Osteocyte (in vitro differentiated cells): ENCODE data around the gene PPP1R9A. TPM values are rescaled to one million over a fixed set of nuclear protein-coding genes. Genes with fewer than 3 reads are reported as not detected.

ENCODE experiments used
- DNase-seq: peaks from one replicate; pipeline ENCODE4 v3.0.0; 2021; ENCODE audit warnings: mixed read lengths; ENCODE audit not compliant: unreplicated experiment; ENCODE audit errors: extremely low spot score
- H3K27ac Mint-ChIP-seq: one replicate; pipeline ENCODE4 v1.8.0; 2021; ENCODE audit warnings: mild to moderate bottlenecking, mixed read lengths; ENCODE audit not compliant: unreplicated experiment
- H3K27me3 Mint-ChIP-seq: one replicate; pipeline ENCODE4 v1.8.0; 2021; ENCODE audit warnings: mixed read lengths; ENCODE audit not compliant: unreplicated experiment
- H3K36me3 Mint-ChIP-seq: one replicate; pipeline ENCODE4 v1.8.0; 2021; ENCODE audit warnings: mixed read lengths; ENCODE audit not compliant: unreplicated experiment
- H3K4me1 Mint-ChIP-seq: one replicate; pipeline ENCODE4 v1.8.0; 2021; ENCODE audit warnings: mixed read lengths; ENCODE audit not compliant: unreplicated experiment
- H3K4me3 Mint-ChIP-seq: one replicate; pipeline ENCODE4 v1.8.0; 2021; ENCODE audit warnings: mild to moderate bottlenecking, moderate library complexity, mixed read lengths; ENCODE audit not compliant: unreplicated experiment
- H3K9me3 Mint-ChIP-seq: one replicate; pipeline ENCODE4 v1.8.0; 2021; ENCODE audit warnings: mixed read lengths; ENCODE audit not compliant: unreplicated experiment
- total RNA-seq: library from RNA; stranded (reverse); gene quantifications from 2 replicates; pipeline ENCODE4 v1.2.1, GENCODE V29; 2021
- TF ChIP-seq, protein P1 (sequence below): fragments of 200-600 bp; sonication (generic); IDR thresholded peaks from 2 replicates; pipeline ENCODE4 v1.5.0; 2021; ENCODE audit warnings: antibody characterized with exemption, mild to moderate bottlenecking, moderate library complexity

PPP1R9A gene
- total RNA-seq, 1 donor from 2014 or later, result 3.4 TPM

GRCh38 chr7:95220328-95220727 lies 312.9 kb downstream of the PPP1R9A start:
- H3K4me3 Mint-ChIP-seq, result no peak overlapping the region
- H3K27ac Mint-ChIP-seq, result no peak overlapping the region
- DNase-seq, result no peak
- TF ChIP-seq, protein P1, sequence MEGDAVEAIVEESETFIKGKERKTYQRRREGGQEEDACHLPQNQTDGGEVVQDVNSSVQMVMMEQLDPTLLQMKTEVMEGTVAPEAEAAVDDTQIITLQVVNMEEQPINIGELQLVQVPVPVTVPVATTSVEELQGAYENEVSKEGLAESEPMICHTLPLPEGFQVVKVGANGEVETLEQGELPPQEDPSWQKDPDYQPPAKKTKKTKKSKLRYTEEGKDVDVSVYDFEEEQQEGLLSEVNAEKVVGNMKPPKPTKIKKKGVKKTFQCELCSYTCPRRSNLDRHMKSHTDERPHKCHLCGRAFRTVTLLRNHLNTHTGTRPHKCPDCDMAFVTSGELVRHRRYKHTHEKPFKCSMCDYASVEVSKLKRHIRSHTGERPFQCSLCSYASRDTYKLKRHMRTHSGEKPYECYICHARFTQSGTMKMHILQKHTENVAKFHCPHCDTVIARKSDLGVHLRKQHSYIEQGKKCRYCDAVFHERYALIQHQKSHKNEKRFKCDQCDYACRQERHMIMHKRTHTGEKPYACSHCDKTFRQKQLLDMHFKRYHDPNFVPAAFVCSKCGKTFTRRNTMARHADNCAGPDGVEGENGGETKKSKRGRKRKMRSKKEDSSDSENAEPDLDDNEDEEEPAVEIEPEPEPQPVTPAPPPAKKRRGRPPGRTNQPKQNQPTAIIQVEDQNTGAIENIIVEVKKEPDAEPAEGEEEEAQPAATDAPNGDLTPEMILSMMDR, result no peak
- H3K27me3 Mint-ChIP-seq, result peaks cover 9% of the 10 kb centered on the region
- H3K9me3 Mint-ChIP-seq, result no peaks in the 10 kb centered on the region
- H3K4me1 Mint-ChIP-seq, result no peaks in the 10 kb centered on the region
- H3K36me3 Mint-ChIP-seq, result no peaks in the 10 kb centered on the region

GRCh38 chr7:95225301-95225700 lies 317.9 kb downstream of the PPP1R9A start:
- TF ChIP-seq, protein P1, result no peak
- no peaks in the 10 kb centered on the region for H3K4me1 Mint-ChIP-seq
- H3K36me3 Mint-ChIP-seq, result peaks cover under 1% of the 10 kb centered on the region
- peaks cover 2% of the 10 kb centered on the region for H3K27me3 Mint-ChIP-seq
- H3K4me3 Mint-ChIP-seq, result no peak overlapping the region
- DNase-seq, result no peak
- H3K27ac Mint-ChIP-seq, result no peak overlapping the region
- H3K9me3 Mint-ChIP-seq, result peaks cover 5% of the 10 kb centered on the region

GRCh38 chr7:95229301-95229700 lies 321.9 kb downstream of the PPP1R9A start:
- H3K27ac Mint-ChIP-seq, result no peak overlapping the region

DNA sequence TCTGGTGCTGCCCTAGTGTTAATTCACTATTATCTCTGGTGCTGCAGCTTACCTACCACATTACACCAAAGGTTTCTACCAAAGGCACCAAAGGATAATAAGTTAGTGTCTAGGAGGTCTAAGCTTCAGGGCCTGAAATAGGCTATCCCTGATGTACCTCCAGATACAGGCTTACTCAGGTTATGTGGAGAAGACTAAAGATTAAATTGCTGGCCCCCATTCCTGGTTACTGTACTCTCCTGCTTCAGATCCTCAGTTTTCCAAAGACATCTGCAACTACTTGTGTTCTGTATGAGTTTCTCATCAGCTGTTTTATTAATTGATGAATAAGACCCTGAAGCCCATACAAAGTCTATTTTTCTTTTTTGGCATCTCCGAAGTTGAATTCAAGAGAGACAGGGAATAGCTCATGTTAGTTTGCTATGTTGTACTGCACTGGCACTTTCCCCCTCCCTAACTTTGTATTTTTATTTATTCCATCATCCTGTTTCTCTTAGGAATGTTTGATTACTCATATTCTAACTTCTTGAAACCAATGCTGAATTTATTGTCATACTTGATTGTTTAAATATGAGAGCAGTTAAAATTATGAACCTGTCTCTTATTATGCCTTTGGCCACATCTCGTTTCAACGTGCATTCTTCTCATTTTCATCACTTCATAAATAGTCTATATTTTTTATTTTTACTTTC lies 331.0 kb downstream of the PPP1R9A start:
- peaks cover 3% of the 10 kb centered on the region for H3K27me3 Mint-ChIP-seq
- no peak overlapping the region for H3K4me3 Mint-ChIP-seq
- H3K4me1 Mint-ChIP-seq, result peaks cover 7% of the 10 kb centered on the region
- no peak overlapping the region for H3K27ac Mint-ChIP-seq
- H3K9me3 Mint-ChIP-seq, result peaks cover 4% of the 10 kb centered on the region
- TF ChIP-seq, protein P1, result no peak
- no peaks in the 10 kb centered on the region for H3K36me3 Mint-ChIP-seq
- DNase-seq, result no peak

More at GRCh38 chr7:95229301-95229700, 321.9 kb downstream of the PPP1R9A start:
- peaks cover 2% of the 10 kb centered on the region for H3K27me3 Mint-ChIP-seq
- H3K36me3 Mint-ChIP-seq, result peaks cover 1% of the 10 kb centered on the region
- DNase-seq, result no peak
- H3K9me3 Mint-ChIP-seq, result peaks cover 5% of the 10 kb centered on the region
- no peaks in the 10 kb centered on the region for H3K4me1 Mint-ChIP-seq
- TF ChIP-seq, protein P1, result no peak
- no peak overlapping the region for H3K4me3 Mint-ChIP-seq

GRCh38 chr7:95240921-95241320 lies 333.5 kb downstream of the PPP1R9A start:
- no peak for DNase-seq
- H3K27me3 Mint-ChIP-seq, result peaks cover 5% of the 10 kb centered on the region
- peaks cover 8% of the 10 kb centered on the region for H3K4me1 Mint-ChIP-seq
- TF ChIP-seq, protein P1, result no peak
- H3K9me3 Mint-ChIP-seq, result no peaks in the 10 kb centered on the region
- no peaks in the 10 kb centered on the region for H3K36me3 Mint-ChIP-seq
- H3K27ac Mint-ChIP-seq, result no peak overlapping the region
- H3K4me3 Mint-ChIP-seq, result no peak overlapping the region
